HEK293 (cell line): Measurements from ENCODE around the gene CCDC158.

ENCODE experiments used
- CTCF ChIA-PET: fragments of 350-600 bp; formaldehyde crosslinking; extraction: SDS; loops from one replicate; lab custom pipeline; 2021; ENCODE audit warnings: antibody characterized with exemption; lab: Yijun Ruan, JAX
- POLR2A ChIA-PET: fragments of 300-600 bp; formaldehyde crosslinking; extraction: SDS; loops from one replicate; lab custom pipeline; 2020; ENCODE audit warnings: antibody characterized with exemption, inconsistent platforms; lab: Yijun Ruan, JAX
- H3K27ac ChIP-seq: fragments of 200-500 bp; sonication (Bioruptor generic); 2 replicates; pipeline ENCODE4 v1.5.1; 2014; ENCODE audit warnings: low read depth, low read length, control low read depth, inconsistent platforms; ENCODE audit errors: extremely low read depth
- H3K36me3 ChIP-seq, 2 experiments: fragments of 200-500 bp in 1 of 2; sonication (Bioruptor generic) in 1 of 2; 1 replicate in 1 of 2; 2 replicates in 1 of 2; pipeline ENCODE4 v1.5.1; 2014 to 2017; ENCODE audit warnings: inconsistent platforms in 2 of 2, low read length in 2 of 2; ENCODE audit not compliant: control insufficient read depth in 2 of 2, insufficient read depth in 1 of 2
- H3K4me1 ChIP-seq: fragments of 200-500 bp; sonication (Bioruptor generic); 2 replicates; pipeline ENCODE4 v1.5.1; 2014; ENCODE audit warnings: mild to moderate bottlenecking, low read length, inconsistent platforms; ENCODE audit not compliant: control insufficient read depth, insufficient read depth
- H3K4me3 ChIP-seq: 2 replicates; pipeline ENCODE4 v1.5.1; 2011; ENCODE audit warnings: low read depth, mild to moderate bottlenecking, control low read depth, low read length, moderate library complexity
- H3K9me3 ChIP-seq: fragments of 200-500 bp; sonication (Bioruptor generic); 2 replicates; pipeline ENCODE4 v1.5.1; 2014; ENCODE audit warnings: low read depth, low read length, inconsistent platforms; ENCODE audit not compliant: control insufficient read depth, insufficient read depth
- GLIS2 ChIP-seq: fragments of 450-650 bp; formaldehyde crosslinking; IDR thresholded peaks from 2 replicates; pipeline ENCODE4 v1.5.1; 2016; ENCODE audit warnings: missing biosample characterization, missing genetic modification characterization
- KLF16 ChIP-seq: fragments of 450-650 bp; formaldehyde crosslinking; IDR thresholded peaks from 2 replicates; pipeline ENCODE4 v1.5.1; 2017; ENCODE audit warnings: missing biosample characterization, missing genetic modification characterization
- KLF8 ChIP-seq: fragments of 450-650 bp; formaldehyde crosslinking; IDR thresholded peaks from 2 replicates; pipeline ENCODE4 v1.5.1; 2016; ENCODE audit warnings: missing biosample characterization, missing genetic modification characterization
- PRDM1 ChIP-seq: fragments of 450-650 bp; formaldehyde crosslinking; IDR thresholded peaks from 2 replicates; pipeline ENCODE4; 2016; ENCODE audit warnings: missing biosample characterization, missing genetic modification characterization
- PRDM2 ChIP-seq: fragments of 450-650 bp; formaldehyde crosslinking; IDR thresholded peaks from 2 replicates; pipeline ENCODE4 v1.5.1; 2016; ENCODE audit warnings: missing biosample characterization, missing genetic modification characterization, borderline replicate concordance
- SALL2 ChIP-seq: fragments of 450-650 bp; formaldehyde crosslinking; IDR thresholded peaks from 2 replicates; pipeline ENCODE4 v1.5.0; 2017; ENCODE audit warnings: missing biosample characterization, mild to moderate bottlenecking, missing genetic modification characterization, borderline replicate concordance
- ZNF114 ChIP-seq: fragments of 450-650 bp; formaldehyde crosslinking; IDR thresholded peaks from 2 replicates; pipeline ENCODE4 v1.5.0; 2017; ENCODE audit warnings: missing biosample characterization, missing genetic modification characterization
- ZNF121 ChIP-seq: fragments of 450-650 bp; formaldehyde crosslinking; IDR thresholded peaks from 2 replicates; pipeline ENCODE4 v1.5.1; 2016; ENCODE audit warnings: missing biosample characterization, missing genetic modification characterization
- ZNF138 ChIP-seq: fragments of 450-650 bp; formaldehyde crosslinking; IDR thresholded peaks from 2 replicates; pipeline ENCODE4 v1.5.1; 2016; ENCODE audit warnings: missing biosample characterization, missing genetic modification characterization, borderline replicate concordance
- ZNF211 ChIP-seq: fragments of 450-650 bp; formaldehyde crosslinking; IDR thresholded peaks from 2 replicates; pipeline ENCODE4 v1.5.1; 2016; ENCODE audit warnings: low read depth, missing biosample characterization, missing genetic modification characterization
- ZNF223 ChIP-seq: fragments of 450-650 bp; formaldehyde crosslinking; IDR thresholded peaks from 2 replicates; pipeline ENCODE4 v1.5.1; 2016; ENCODE audit warnings: missing biosample characterization, missing genetic modification characterization
- ZNF513 ChIP-seq: fragments of 450-650 bp; IDR thresholded peaks from 2 replicates; pipeline ENCODE4 v1.5.1; 2018; ENCODE audit warnings: missing biosample characterization, missing genetic modification characterization
- ZNF518A ChIP-seq: fragments of 450-650 bp; formaldehyde crosslinking; conservative IDR thresholded peaks from 2 replicates; pipeline ENCODE4 v1.5.1; 2016; ENCODE audit warnings: low read depth, missing biosample characterization, missing genetic modification characterization
- ZNF521 ChIP-seq: fragments of 450-650 bp; formaldehyde crosslinking; IDR thresholded peaks from 2 replicates; pipeline ENCODE4 v1.5.1; 2017; ENCODE audit warnings: missing biosample characterization, mild to moderate bottlenecking, missing genetic modification characterization
- ZNF544 ChIP-seq: fragments of 450-650 bp; formaldehyde crosslinking; IDR thresholded peaks from 2 replicates; pipeline ENCODE4 v1.5.0; 2017; ENCODE audit warnings: missing biosample characterization, missing genetic modification characterization
- ZNF558 ChIP-seq: fragments of 450-650 bp; formaldehyde crosslinking; IDR thresholded peaks from 2 replicates; pipeline ENCODE4 v1.5.1; 2016; ENCODE audit warnings: missing biosample characterization, missing genetic modification characterization
- ZNF561 ChIP-seq: fragments of 450-650 bp; IDR thresholded peaks from 2 replicates; pipeline ENCODE4 v1.5.1; 2018; ENCODE audit warnings: missing biosample characterization, missing genetic modification characterization, borderline replicate concordance
- ZNF791 ChIP-seq: fragments of 450-650 bp; formaldehyde crosslinking; IDR thresholded peaks from 2 replicates; pipeline ENCODE4 v1.5.1; 2016; ENCODE audit warnings: missing biosample characterization, missing genetic modification characterization
- ZNF843 ChIP-seq: fragments of 450-650 bp; formaldehyde crosslinking; IDR thresholded peaks from 2 replicates; pipeline ENCODE4 v1.5.1; 2016; ENCODE audit warnings: missing biosample characterization, missing genetic modification characterization
- TF ChIP-seq, protein P1 (sequence below): fragments of 450-650 bp; formaldehyde crosslinking; IDR thresholded peaks from 2 replicates; pipeline ENCODE4 v1.5.1; 2016; ENCODE audit warnings: missing biosample characterization, missing genetic modification characterization, borderline replicate concordance

Gene CCDC158

GRCh38 chr4:76296286-76296820 lies 124.6 kb downstream of the CCDC158 start (continued):
- no peak for TF ChIP-seq GLIS2
- TF ChIP-seq ZNF138 = no peak

- no peak overlapping the region for H3K4me3 ChIP-seq
- H3K9me3 ChIP-seq = no peaks in the 10 kb centered on the region
- ChIA-PET CTCF (interaction anchor here (1.0 kb wide), 1 partner anchor 84 kb away, joined by 3 read pairs; no protein-coding TSS in a partner anchor), POLR2A (no interaction called here)
- H3K27ac ChIP-seq = no peak overlapping the region
- TF ChIP-seq GLIS2 (no peak), PRDM2 (tag by site-specific recombination) (no peak), ZNF561 (no peak), ZNF544 (tag by site-specific recombination) (no peak), ZNF513 (tag by site-specific recombination) (no peak), PRDM1 (tag by site-specific recombination) (no peak), ZNF114 (no peak), ZNF843 (tag by site-specific recombination) (no peak), ZNF518A (tag by site-specific recombination) (no peak), ZNF791 (tag by site-specific recombination) (no peak), KLF16 (no peak), ZNF121 (tag by site-specific recombination) (no peak), ZNF521 (tag by site-specific recombination) (no peak), ZNF558 (tag by site-specific recombination) (no peak), SALL2 (tag by site-specific recombination) (no peak), KLF8 (tag by site-specific recombination) (no peak), ZNF211 (tag by site-specific recombination) (no peak), ZNF223 (tag by site-specific recombination) (no peak)
- TF ChIP-seq, protein P1, sequence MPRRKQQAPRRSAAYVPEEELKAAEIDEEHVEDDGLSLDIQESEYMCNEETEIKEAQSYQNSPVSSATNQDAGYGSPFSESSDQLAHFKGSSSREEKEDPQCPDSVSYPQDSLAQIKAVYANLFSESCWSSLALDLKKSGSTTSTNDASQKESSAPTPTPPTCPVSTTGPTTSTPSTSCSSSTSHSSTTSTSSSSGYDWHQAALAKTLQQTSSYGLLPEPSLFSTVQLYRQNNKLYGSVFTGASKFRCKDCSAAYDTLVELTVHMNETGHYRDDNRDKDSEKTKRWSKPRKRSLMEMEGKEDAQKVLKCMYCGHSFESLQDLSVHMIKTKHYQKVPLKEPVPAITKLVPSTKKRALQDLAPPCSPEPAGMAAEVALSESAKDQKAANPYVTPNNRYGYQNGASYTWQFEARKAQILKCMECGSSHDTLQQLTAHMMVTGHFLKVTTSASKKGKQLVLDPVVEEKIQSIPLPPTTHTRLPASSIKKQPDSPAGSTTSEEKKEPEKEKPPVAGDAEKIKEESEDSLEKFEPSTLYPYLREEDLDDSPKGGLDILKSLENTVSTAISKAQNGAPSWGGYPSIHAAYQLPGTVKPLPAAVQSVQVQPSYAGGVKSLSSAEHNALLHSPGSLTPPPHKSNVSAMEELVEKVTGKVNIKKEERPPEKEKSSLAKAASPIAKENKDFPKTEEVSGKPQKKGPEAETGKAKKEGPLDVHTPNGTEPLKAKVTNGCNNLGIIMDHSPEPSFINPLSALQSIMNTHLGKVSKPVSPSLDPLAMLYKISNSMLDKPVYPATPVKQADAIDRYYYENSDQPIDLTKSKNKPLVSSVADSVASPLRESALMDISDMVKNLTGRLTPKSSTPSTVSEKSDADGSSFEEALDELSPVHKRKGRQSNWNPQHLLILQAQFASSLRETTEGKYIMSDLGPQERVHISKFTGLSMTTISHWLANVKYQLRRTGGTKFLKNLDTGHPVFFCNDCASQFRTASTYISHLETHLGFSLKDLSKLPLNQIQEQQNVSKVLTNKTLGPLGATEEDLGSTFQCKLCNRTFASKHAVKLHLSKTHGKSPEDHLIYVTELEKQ (tag by site-specific recombination) = no peak
- TF ChIP-seq, all 188 proteins: peak for 0
- Histone ChIP-seq H3K36me3 (no peaks in the 10 kb centered on the region), H3K4me1 (no peaks in the 10 kb centered on the region)
These were observed 127.2 kb downstream of the CCDC158 start for GRCh38 chr4:76293772-76294171.
